C4-2B (cell line): ENCODE measurements around the gene LRP6.

Source experiments
- CTCF ChIP-seq: fragments of 450-650 bp; conservative IDR thresholded peaks from 2 replicates; pipeline ENCODE4 v1.5.1; 2017; ENCODE audit warnings: mild to moderate bottlenecking
- ZFX ChIP-seq: fragments of 450-650 bp; IDR thresholded peaks from 2 replicates; pipeline ENCODE4 v1.6.1; 2017

- no peak for TF ChIP-seq CTCF
- no peak for TF ChIP-seq ZFX
Observed at GRCh38 chr12:12097891-12098690, 168.8 kb downstream of the LRP6 start.
